Aorta (tissue), 5 donors: ENCODE results near the gene POLN. TPM values are rescaled to one million over a fixed set of nuclear protein-coding genes. Genes with fewer than 3 reads are reported as not detected.

Experiments used
- ATAC-seq: fragments of 200-7000 bp; cut with Tn5 transposase; one replicate; pipeline ENCODE4 v1.9.1; 2022; ENCODE audit warnings: moderate library complexity; ENCODE audit not compliant: low FRiP score
- DNase-seq, 2 donors: peaks; one replicate each; pipeline ENCODE4 v3.0.0-alpha.2; 2020
- H3K27ac ChIP-seq, 2 donors: one replicate each; pipeline ENCODE4 v1.5.1; 2013; ENCODE audit warnings: low read length in 2 of 2, mild to moderate bottlenecking in 2 of 2, moderate library complexity in 2 of 2, control low read depth in 1 of 2, inconsistent platforms in 1 of 2, low read depth in 1 of 2
- H3K27me3 ChIP-seq, 2 donors: one replicate each; pipeline ENCODE4 v1.6.1; 2013; ENCODE audit warnings: control low read depth in 1 of 2, low read length in 1 of 2, mild to moderate bottlenecking in 1 of 2, moderate library complexity in 1 of 2; ENCODE audit not compliant: insufficient read depth in 2 of 2, control insufficient read depth in 1 of 2
- H3K36me3 ChIP-seq, 2 donors: one replicate each; pipeline ENCODE4 v1.6.1; 2013; ENCODE audit warnings: control low read depth in 1 of 2, low read length in 1 of 2, mild to moderate bottlenecking in 1 of 2; ENCODE audit not compliant: insufficient read depth in 2 of 2, control insufficient read depth in 1 of 2
- H3K4me1 ChIP-seq, 2 donors: one replicate each; pipeline ENCODE4 v1.6.1; 2013; ENCODE audit warnings: low read length in 2 of 2, control low read depth in 1 of 2, mild to moderate bottlenecking in 1 of 2, moderate library complexity in 1 of 2; ENCODE audit not compliant: insufficient read depth in 2 of 2, control insufficient read depth in 1 of 2
- H3K4me3 ChIP-seq, 2 donors: one replicate each; pipeline ENCODE4 v1.5.1; 2013; ENCODE audit warnings: low read length in 2 of 2, control low read depth in 1 of 2, mild to moderate bottlenecking in 1 of 2
- H3K9me3 ChIP-seq: one replicate; pipeline ENCODE4 v1.6.1; 2013; ENCODE audit warnings: mild to moderate bottlenecking, low read length; ENCODE audit not compliant: control insufficient read depth
- WGBS, 2 donors: extraction: QIAGEN DNeasy Blood & Tissue Kit; methylation state at CpG; one replicate each; pipeline ENCODE4 v1.1.7; 2013; 5-methylcytosine and 5-hydroxymethylcytosine counted together
- intact Hi-C, 2 donors: fragments of 100-400 bp; cut with DNase I; formaldehyde crosslinking; loops; one replicate each; pipeline versions ENCODE4 v1.14.2 to v1.15.0; 2022
- polyA plus RNA-seq, 2 donors: library from polyadenylated mRNA; stranded (reverse); fragments of 200-250 nt; gene quantifications; one replicate each; pipeline ENCODE4 v1.2.3, GENCODE V29; 2013
- total RNA-seq, 2 donors: library from RNA; stranded (reverse); fragmentation: NEBNext Ultra II Directional; extraction: Animal tissue kit (Norgen Biotek cat#: 25700); gene quantifications; one replicate each; pipeline ENCODE4 v1.2.1, GENCODE V29; 2021
- donor health status: healthy with polysubstance abuse.
- donor health status: Bipolar disorder and iron deficiency.
- donor health status: DM: no; HTN: no; CAD: no.
- donor health status: DM: no; HTN: no; CAD: no.
- donor health status: DM: yes; HTN: yes; CAD: no.

POLN gene
- total and polyA plus RNA-seq, 4 donors, result 3.2 to 7.0 (median 6.6) TPM; not detected in 1

DNA sequence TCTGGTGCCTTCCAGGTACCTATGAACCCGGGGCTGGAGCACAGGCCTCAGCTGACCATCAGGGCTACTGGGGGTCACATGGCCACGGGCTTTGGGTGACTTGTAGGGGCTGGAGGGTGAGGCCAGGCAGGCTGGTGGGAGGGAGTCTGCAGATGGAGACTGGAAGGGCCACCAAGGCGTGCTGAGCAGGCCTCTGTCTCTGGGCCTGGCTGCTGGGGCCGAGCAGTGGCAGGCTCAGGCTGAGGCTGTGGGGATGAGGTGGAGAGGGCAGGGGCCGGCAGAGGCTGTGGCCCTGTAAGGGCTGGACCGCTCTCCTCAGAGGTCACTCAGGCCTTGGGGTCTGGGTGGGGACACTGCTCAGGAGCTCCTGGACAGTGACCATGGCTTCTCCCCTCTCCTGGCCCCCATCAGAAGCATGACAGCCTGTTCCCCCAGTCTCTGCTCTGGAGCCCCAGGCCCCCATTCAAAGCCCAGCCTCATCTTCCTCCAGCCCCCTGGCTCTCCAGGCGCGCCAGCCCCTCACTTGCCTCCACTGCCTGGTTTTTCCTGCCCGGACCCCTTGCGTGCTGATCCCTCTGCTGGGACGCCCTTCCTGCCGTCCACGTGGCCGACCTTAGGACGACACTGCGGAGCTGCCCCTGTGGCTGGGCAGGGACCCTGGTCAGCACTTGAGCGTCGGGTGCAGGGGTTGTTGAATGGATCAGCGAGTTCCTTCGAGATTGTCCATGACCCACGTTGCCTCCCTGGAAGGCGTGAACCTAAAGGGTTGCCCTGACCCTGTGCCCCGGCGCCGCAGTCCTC lies 193.9 kb downstream of the POLN start:
- H3K4me3 ChIP-seq, result no peak overlapping the region
- 93 to 96% methylated on average over 25 of the region's 25 CpGs for WGBS, 2 donors
- no peaks in the 10 kb centered on the region for H3K4me1 ChIP-seq
- DNase-seq (peak in 1 of 2 donors; percentile 62), ATAC-seq (no peak)
- no peaks in the 10 kb centered on the region for H3K27me3 ChIP-seq
- H3K27ac ChIP-seq, result no peak overlapping the region
- H3K36me3 ChIP-seq, result no peaks in the 10 kb centered on the region
- no peaks in the 10 kb centered on the region for H3K9me3 ChIP-seq
- intact Hi-C loops, result no loop called here

- H3K36me3 ChIP-seq, result no peaks in the 10 kb centered on the region
- H3K4me1 ChIP-seq, result no peaks in the 10 kb centered on the region
- intact Hi-C loops, result no loop called here
- DNase-seq (peak in 1 of 2 donors; percentile 73), ATAC-seq (peak; percentile 5)
- 41 to 42% methylated on average over 50 to 57 of the region's 57 CpGs for WGBS, 2 donors
- no peak overlapping the region for H3K27ac ChIP-seq
- no peaks in the 10 kb centered on the region for H3K9me3 ChIP-seq
- no peaks in the 10 kb centered on the region for H3K27me3 ChIP-seq
- no peak overlapping the region for H3K4me3 ChIP-seq
Measured at GRCh38 chr4:2047031-2047660, 194.8 kb downstream of the POLN start.

DNA sequence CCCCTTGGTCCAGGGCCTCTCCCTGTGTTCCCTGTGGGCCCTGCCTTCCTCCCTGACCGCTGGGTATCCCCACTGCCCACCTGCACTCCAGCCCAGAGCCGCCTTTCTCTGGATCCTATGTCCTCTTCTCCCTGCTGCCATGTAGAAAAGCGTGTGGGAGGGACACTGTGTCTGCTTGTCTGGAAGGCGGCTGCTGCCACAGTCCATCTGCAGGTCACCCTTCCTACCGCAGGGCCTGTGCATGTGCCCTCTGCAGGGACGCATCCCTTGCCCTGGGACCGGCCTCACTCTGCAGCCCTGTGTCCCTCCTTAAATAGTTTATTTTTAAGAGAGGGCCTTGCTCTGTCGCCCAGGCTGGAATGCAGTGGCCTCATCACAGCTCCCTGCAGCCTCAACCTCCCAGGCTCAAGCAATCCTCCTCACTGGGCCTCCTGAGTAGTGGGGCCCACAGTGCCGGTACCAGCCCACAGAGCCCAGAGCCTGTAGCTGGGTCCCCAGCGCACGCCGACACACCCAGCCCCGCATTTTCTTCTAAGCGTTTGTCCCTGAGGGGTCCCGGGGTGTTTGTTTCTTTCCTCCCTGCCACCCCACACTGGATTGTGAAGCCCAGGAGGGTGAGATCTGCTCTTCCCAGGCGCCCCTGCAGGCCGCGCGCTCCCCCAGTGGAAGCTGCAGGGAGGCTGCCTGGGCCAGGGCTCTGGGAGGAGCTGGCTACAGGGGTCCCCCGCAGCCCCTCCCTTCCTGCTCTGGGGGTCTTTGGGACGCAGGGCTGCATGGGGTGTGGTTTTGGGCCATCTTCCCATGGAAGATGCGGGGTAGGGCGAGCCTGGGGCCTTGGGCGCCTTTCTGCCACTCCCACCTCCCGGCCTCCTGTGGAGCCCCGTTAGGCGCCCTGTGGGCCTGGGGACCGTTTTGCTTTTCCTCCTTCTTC lies 195.6 kb downstream of the POLN start:
- H3K9me3 ChIP-seq, result no peaks in the 10 kb centered on the region
- no peak overlapping the region for H3K4me3 ChIP-seq
- H3K27ac ChIP-seq, result no peak overlapping the region
- no peak for ATAC-seq
- WGBS, 2 donors, result 71 to 77% methylated on average over 27 to 28 of the region's 28 CpGs
- peak in 1 of 2 donors; percentile 59 for DNase-seq
- H3K4me1 ChIP-seq, result no peaks in the 10 kb centered on the region
- intact Hi-C loops, result no loop called here
- no peaks in the 10 kb centered on the region for H3K27me3 ChIP-seq
- H3K36me3 ChIP-seq, result no peaks in the 10 kb centered on the region

DNA sequence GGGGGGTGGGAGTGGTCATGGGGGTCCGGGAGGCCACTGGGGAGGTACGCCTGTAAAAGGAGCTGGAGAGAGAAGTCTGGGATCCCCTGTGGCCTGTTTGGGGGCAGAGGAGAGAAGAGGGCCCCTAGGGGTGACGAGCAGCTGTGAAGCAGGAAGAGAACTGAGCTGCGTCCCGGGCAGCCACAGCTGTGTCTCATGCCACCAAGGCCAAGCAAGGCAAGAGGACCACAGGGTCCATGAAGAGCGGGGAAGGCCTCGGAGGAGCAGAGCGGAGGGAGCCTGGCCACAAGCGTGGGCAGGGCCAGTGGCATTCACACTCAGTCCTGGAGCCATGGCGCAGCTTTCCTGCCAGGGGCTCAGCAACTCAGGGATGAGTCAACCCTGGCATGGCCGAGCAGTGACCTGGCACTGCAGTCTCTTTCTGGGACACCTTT lies 196.4 kb downstream of the POLN start:
- H3K4me3 ChIP-seq, result no peak overlapping the region
- no peaks in the 10 kb centered on the region for H3K36me3 ChIP-seq
- no peak for ATAC-seq
- H3K9me3 ChIP-seq, result no peaks in the 10 kb centered on the region
- no peaks in the 10 kb centered on the region for H3K27me3 ChIP-seq
- DNase-seq, result peak in 1 of 2 donors; percentile 46
- 88 to 94% methylated on average over 11 of the region's 11 CpGs for WGBS, 2 donors
- intact Hi-C loops, result no loop called here
- H3K4me1 ChIP-seq, result no peaks in the 10 kb centered on the region
- no peak overlapping the region for H3K27ac ChIP-seq

GRCh38 chr4:2044542-2045517 lies 197.1 kb downstream of the POLN start:
- Histone ChIP-seq H3K27me3 (no peaks in the 10 kb centered on the region), H3K4me3 (no peak overlapping the region), H3K36me3 (no peaks in the 10 kb centered on the region), H3K27ac (no peak overlapping the region), H3K4me1 (no peaks in the 10 kb centered on the region), H3K9me3 (no peaks in the 10 kb centered on the region)
- 90 to 94% methylated on average over 18 of the region's 18 CpGs for WGBS, 2 donors
- intact Hi-C loops, result no loop called here
- no peak for ATAC-seq
- peak in 1 of 2 donors; percentile 51 for DNase-seq

GRCh38 chr4:2044119-2044485 lies 197.8 kb downstream of the POLN start:
- no peaks in the 10 kb centered on the region for H3K9me3 ChIP-seq
- H3K27me3 ChIP-seq, result no peaks in the 10 kb centered on the region
- H3K4me3 ChIP-seq, result no peak overlapping the region
- no peak overlapping the region for H3K27ac ChIP-seq
- intact Hi-C loops, result no loop called here
- DNase-seq, result peak in 1 of 2 donors; percentile 53
- no peaks in the 10 kb centered on the region for H3K4me1 ChIP-seq
- WGBS, 2 donors, result 89% methylated on average over 6 of the region's 6 CpGs
- no peak for ATAC-seq
- no peaks in the 10 kb centered on the region for H3K36me3 ChIP-seq

- 92 to 93% methylated on average over 18 of the region's 18 CpGs for WGBS, 2 donors
- intact Hi-C loops, result no loop called here
- Histone ChIP-seq H3K27ac (no peak overlapping the region), H3K36me3 (no peaks in the 10 kb centered on the region), H3K9me3 (no peaks in the 10 kb centered on the region), H3K4me1 (no peaks in the 10 kb centered on the region), H3K27me3 (no peaks in the 10 kb centered on the region), H3K4me3 (no peak overlapping the region)
- ATAC-seq (no peak), DNase-seq (no peak)
Measured at GRCh38 chr4:2043396-2044118, 198.4 kb downstream of the POLN start.
